HepG2 (cell line): Measurements from ENCODE around the gene SETD1B. TPM values are rescaled to one million over a fixed set of nuclear protein-coding genes. Genes with fewer than 3 reads are reported as not detected.

Experiments
- BCL6 ChIP-seq: IDR thresholded peaks from 2 replicates; pipeline ENCODE4 v1.6.1; 2016; ENCODE audit warnings: missing genetic modification reagents, missing compliant biosample characterization
- EHMT2 ChIP-seq: fragments of 200-600 bp; sonication (generic); IDR thresholded peaks from 2 replicates; pipeline ENCODE4 v1.7.0; 2017; ENCODE audit warnings: antibody characterized with exemption, low read depth, low read length, borderline replicate concordance
- ETV5 ChIP-seq: IDR thresholded peaks from 2 replicates; pipeline ENCODE4 v1.6.1; 2018; ENCODE audit warnings: missing biosample characterization, missing genetic modification reagents, inconsistent platforms, borderline replicate concordance
- GTF2F1 ChIP-seq: fragments of 150-350 bp; IDR thresholded peaks from 2 replicates; pipeline ENCODE4 v1.6.1; 2014; ENCODE audit warnings: low read length
- MAFK ChIP-seq, 2 experiments: IDR thresholded peaks in 1 of 2; conservative IDR thresholded peaks in 1 of 2; 2 replicates each; pipeline ENCODE4 v1.6.1; 2011; ENCODE audit warnings: improper control_type of control experiment in 2 of 2, low read length in 2 of 2
- NR2F2 ChIP-seq: IDR thresholded peaks from 2 replicates; pipeline ENCODE4 v1.6.1; 2012; ENCODE audit warnings: low read depth, inconsistent platforms, borderline replicate concordance
- RFX1 ChIP-seq: fragments of 450-650 bp; IDR thresholded peaks from 2 replicates; pipeline ENCODE4 v1.6.1; 2017
- THYN1 ChIP-seq: sonication (generic); formaldehyde crosslinking; IDR thresholded peaks from 2 replicates; pipeline ENCODE4 v1.8.1; 2023; ENCODE audit warnings: low read depth, mild to moderate bottlenecking, moderate library complexity, missing genetic modification reagents, borderline replicate concordance
- ZFP62 ChIP-seq: sonication (generic); formaldehyde crosslinking; IDR thresholded peaks from 2 replicates; pipeline ENCODE4 v1.4.0; 2020; ENCODE audit warnings: missing genetic modification reagents
- ZNF143 ChIP-seq: sonication (generic); formaldehyde crosslinking; IDR thresholded peaks from 2 replicates; pipeline ENCODE4 v1.4.0; 2020; ENCODE audit warnings: missing genetic modification reagents
- ZNF350 ChIP-seq: sonication (generic); formaldehyde crosslinking; IDR thresholded peaks from 2 replicates; pipeline ENCODE4 v1.4.0; 2020; ENCODE audit warnings: mild to moderate bottlenecking, low read depth, missing genetic modification reagents, borderline replicate concordance
- ZNF383 ChIP-seq: sonication (generic); formaldehyde crosslinking; IDR thresholded peaks from 2 replicates; pipeline ENCODE4 v1.4.0; 2020; ENCODE audit warnings: missing genetic modification reagents, mild to moderate bottlenecking, borderline replicate concordance
- ZNF614 ChIP-seq: IDR thresholded peaks from 2 replicates; pipeline ENCODE4 v1.6.1; 2018; ENCODE audit warnings: missing biosample characterization, missing genetic modification reagents, inconsistent platforms, borderline replicate concordance
- ZNF749 ChIP-seq: sonication (generic); formaldehyde crosslinking; IDR thresholded peaks from 2 replicates; pipeline ENCODE4 v1.8.0; 2022; ENCODE audit warnings: mild to moderate bottlenecking, missing genetic modification reagents, moderate library complexity, borderline replicate concordance
- ZNF878 ChIP-seq: sonication (generic); formaldehyde crosslinking; IDR thresholded peaks from 2 replicates; pipeline ENCODE4 v1.8.1; 2023; ENCODE audit warnings: mild to moderate bottlenecking, missing genetic modification reagents, moderate library complexity
- polyA plus RNA-seq, 8 experiments: library from polyadenylated mRNA; depleted of rRNA in 3 of 8; stranded (reverse) in 7 of 8; unstranded in 1 of 8; fragments of >200 nt; fragmentation: Illumina TruSeq in 4 of 8; extraction: Trizol in 4 of 8; gene quantifications; 2 replicates each; pipeline versions ENCODE4 v1.2.1 to v1.2.3, GENCODE V29; 2011 to 2016; ENCODE audit warnings: low read depth in 4 of 8, missing spikeins in 1 of 8, mixed read lengths in 1 of 8; ENCODE audit not compliant: insufficient read depth in 1 of 8
- total RNA-seq, 5 experiments: library from RNA; depleted of rRNA; stranded (reverse); fragments of >200 nt; fragmentation: Illumina TruSeq; extraction: Trizol; gene quantifications; 2 replicates each; pipeline ENCODE4 v1.2.3, GENCODE V29; 2016; ENCODE audit warnings: low read depth in 1 of 5
- TF ChIP-seq, protein P1 (sequence below): sonication (generic); formaldehyde crosslinking; IDR thresholded peaks from 2 replicates; pipeline ENCODE4 v1.9.0; 2021; ENCODE audit warnings: missing genetic modification reagents, borderline replicate concordance
- TF ChIP-seq, protein P2 (sequence below): sonication (generic); formaldehyde crosslinking; IDR thresholded peaks from 2 replicates; pipeline ENCODE4 v1.8.1; 2022; ENCODE audit warnings: mild to moderate bottlenecking, missing genetic modification reagents
- TF ChIP-seq, protein P3 (sequence below): sonication (generic); formaldehyde crosslinking; IDR thresholded peaks from 2 replicates; pipeline ENCODE4 v1.5.1; 2020; ENCODE audit warnings: missing genetic modification reagents, mild to moderate bottlenecking, borderline replicate concordance
- TF ChIP-seq, protein P4 (sequence below): sonication (generic); formaldehyde crosslinking; IDR thresholded peaks from 2 replicates; pipeline ENCODE4 v1.4.0; 2020; ENCODE audit warnings: missing genetic modification reagents

SETD1B gene
- total and polyA plus RNA-seq, 2 of the 13 experiments (the other 11 are each of a cell fraction or from before 2014, with no cell fraction given): 1.1 to 1.4 TPM

DNA sequence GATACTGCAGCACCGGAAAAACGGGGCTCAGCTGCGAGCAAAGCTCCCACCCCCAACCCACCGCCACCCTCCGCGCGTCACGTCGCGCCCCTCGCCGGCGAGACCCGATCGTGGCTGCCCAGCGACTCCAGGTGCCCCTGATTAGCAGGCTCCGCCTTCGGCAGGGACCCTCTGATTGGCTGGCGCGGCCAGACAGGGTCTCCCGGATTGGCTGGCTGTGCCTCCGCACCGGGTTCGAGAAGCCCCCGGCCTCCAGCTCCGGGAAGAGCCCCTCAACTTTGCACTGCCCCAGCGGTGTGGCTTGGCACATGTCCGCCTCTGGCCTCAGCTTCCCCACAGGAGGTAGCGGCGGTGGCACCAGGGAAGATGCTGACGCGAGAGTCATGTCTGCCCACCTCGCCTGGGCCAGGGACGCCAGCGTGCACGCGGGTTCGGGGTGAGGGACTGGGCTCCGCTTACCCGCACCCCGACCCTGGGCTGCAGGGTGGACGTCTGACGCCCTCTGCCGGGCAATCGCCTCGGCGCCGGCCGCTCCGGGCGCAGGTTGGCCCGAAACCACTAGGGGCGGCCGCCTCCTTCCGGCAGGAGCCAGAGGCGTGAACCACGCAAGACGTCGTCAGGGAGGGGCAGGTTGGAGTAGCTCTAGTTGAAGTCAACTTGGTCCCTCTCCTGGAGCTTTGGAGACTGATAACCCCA is 9.8 kb upstream of the SETD1B start (continued):
- TF ChIP-seq, protein P1, sequence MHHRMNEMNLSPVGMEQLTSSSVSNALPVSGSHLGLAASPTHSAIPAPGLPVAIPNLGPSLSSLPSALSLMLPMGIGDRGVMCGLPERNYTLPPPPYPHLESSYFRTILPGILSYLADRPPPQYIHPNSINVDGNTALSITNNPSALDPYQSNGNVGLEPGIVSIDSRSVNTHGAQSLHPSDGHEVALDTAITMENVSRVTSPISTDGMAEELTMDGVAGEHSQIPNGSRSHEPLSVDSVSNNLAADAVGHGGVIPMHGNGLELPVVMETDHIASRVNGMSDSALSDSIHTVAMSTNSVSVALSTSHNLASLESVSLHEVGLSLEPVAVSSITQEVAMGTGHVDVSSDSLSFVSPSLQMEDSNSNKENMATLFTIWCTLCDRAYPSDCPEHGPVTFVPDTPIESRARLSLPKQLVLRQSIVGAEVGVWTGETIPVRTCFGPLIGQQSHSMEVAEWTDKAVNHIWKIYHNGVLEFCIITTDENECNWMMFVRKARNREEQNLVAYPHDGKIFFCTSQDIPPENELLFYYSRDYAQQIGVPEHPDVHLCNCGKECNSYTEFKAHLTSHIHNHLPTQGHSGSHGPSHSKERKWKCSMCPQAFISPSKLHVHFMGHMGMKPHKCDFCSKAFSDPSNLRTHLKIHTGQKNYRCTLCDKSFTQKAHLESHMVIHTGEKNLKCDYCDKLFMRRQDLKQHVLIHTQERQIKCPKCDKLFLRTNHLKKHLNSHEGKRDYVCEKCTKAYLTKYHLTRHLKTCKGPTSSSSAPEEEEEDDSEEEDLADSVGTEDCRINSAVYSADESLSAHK (CRISPR knock-in tag): no peak
- TF ChIP-seq GTF2F1: no peak
- no peak for TF ChIP-seq MAFK (conservative IDR thresholded peaks at IDR 0.05 in 1 of 2, IDR thresholded peaks at IDR 0.05 in 1 of 2; ENCODE audit: low read length in 2 of 2)
- TF ChIP-seq ZFP62 (CRISPR knock-in tag): no peak
- TF ChIP-seq ZNF749 (CRISPR knock-in tag): peak; percentile 84
- no peak; the same call in 1 of the 2 replicates for TF ChIP-seq ZNF878 (CRISPR knock-in tag)
- TF ChIP-seq ZNF383: no peak
- peak; percentile 57; the same call in 1 of the 2 replicates for TF ChIP-seq ZNF614
- no peak for TF ChIP-seq NR2F2
- TF ChIP-seq ETV5 (CRISPR knock-in tag): peak; percentile 97
- TF ChIP-seq BCL6: peak; percentile 66
- TF ChIP-seq THYN1 (CRISPR knock-in tag): 0 out of 2 replicates have a peak, but pooled peaks have one; percentile 29
- TF ChIP-seq ZNF143 (CRISPR knock-in tag): no peak; the same call in 1 of the 2 replicates
- TF ChIP-seq ZNF350: peak; percentile 84
- TF ChIP-seq, protein P2, sequence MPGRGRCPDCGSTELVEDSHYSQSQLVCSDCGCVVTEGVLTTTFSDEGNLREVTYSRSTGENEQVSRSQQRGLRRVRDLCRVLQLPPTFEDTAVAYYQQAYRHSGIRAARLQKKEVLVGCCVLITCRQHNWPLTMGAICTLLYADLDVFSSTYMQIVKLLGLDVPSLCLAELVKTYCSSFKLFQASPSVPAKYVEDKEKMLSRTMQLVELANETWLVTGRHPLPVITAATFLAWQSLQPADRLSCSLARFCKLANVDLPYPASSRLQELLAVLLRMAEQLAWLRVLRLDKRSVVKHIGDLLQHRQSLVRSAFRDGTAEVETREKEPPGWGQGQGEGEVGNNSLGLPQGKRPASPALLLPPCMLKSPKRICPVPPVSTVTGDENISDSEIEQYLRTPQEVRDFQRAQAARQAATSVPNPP (CRISPR knock-in tag): 0 out of 2 replicates have a peak, but pooled peaks have one; percentile 44
- TF ChIP-seq, protein P3, sequence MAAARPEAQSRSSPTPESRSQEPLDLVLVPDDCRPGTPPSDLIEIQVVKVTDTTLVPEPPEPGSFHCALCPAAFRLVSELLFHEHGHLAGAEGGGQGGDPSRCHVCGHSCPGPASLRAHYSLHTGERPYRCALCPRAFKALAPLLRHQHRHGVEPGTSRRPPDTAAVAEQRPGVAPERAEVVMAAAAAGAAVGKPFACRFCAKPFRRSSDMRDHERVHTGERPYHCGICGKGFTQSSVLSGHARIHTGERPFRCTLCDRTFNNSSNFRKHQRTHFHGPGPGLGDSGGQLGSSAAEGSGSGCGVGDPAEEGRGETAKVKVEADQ (CRISPR knock-in tag): peak; percentile 81
- TF ChIP-seq, protein P4, sequence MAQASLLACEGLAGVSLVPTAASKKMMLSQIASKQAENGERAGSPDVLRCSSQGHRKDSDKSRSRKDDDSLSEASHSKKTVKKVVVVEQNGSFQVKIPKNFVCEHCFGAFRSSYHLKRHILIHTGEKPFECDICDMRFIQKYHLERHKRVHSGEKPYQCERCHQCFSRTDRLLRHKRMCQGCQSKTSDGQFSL (CRISPR knock-in tag): peak; percentile 79; the same call in 1 of the 2 replicates
- TF ChIP-seq EHMT2: no peak
- TF ChIP-seq RFX1: no peak
